Skin of body (tissue), 2 donors: ENCODE results near the gene TTLL8. TPM values are rescaled to one million over a fixed set of nuclear protein-coding genes. Genes with fewer than 3 reads are reported as not detected.

Experiments
- DNase-seq: peaks from one replicate; lab custom pipeline; 2025; lab: John Stamatoyannopoulos, UW
- total RNA-seq: library from RNA; depleted of rRNA; stranded (reverse); fragments of >200 nt; gene quantifications from one replicate; pipeline ENCODE4 v1.2.3, GENCODE V29; 2014

TTLL8 gene
- total RNA-seq, 1 donor from 2014 or later = not detected

GRCh38 chr22:50083462-50084079 lies 25.5 kb upstream of the TTLL8 start:
- no peak for DNase-seq

DNA sequence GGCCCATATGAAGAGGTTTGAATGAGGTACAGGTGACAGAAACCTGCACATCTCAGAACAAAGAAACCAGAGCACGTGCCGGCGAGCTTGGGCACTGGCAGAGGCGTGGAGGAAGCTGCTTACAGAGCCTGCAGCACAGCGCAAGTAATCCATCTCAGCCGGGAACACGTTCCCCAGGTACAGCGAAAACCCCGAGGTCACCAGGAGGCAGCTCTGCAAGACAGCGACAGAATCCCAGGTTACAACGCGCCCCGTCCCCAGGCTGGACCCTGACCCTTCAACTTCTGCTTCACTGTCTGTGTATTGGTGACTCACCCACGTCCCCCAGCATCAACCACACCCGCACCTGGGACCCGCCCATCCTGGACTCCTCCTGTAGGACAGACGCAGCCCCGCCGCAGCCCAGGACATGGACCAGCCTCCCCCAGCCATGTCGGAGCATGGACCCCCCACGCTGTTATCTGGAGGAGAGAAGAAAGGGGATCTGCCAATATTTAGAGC lies 24.9 kb upstream of the TTLL8 start:
- no peak for DNase-seq

GRCh38 chr22:50082197-50082715 lies 24.2 kb upstream of the TTLL8 start:
- no peak for DNase-seq

DNA sequence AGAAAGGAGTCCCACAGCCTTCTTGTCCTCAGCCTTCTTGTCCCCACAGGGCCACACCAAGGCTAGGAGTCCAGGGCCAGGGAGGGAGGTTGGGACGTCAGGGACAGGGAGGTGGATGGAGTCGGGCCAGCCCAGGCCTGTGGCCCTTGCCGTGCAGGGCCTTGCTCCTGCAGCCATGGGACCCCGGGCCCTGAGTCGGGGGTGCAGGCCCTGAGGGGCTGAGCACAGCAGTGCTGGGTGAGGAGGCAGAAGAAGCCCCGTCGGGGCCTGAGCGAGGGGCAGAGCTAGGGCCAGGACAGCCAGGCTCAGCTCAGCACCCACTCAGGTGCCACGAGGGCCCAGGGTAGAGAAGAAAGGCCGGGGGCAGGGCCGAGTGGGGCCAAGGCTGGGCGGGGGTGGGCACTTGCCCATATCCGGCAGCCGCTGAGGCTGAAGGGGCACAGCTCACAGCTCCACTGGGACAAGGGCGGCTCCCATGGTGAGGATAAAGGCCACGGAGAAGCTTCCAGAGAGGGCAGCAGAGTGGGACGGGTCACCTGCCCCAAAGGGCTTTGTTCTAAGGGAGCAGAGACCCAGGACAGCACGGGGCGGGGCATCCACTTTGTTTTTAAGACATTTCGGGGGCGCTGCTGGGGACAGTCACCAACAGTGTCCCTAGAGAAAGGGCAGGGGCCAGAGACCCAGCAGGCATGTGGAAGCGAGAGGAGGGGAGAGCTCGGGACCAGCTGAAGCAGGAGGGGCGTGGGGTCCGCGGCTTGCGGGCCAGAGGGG lies 23.5 kb upstream of the TTLL8 start:
- DNase-seq = no peak

GRCh38 chr22:50080077-50080465 lies 22.0 kb upstream of the TTLL8 start:
- no peak for DNase-seq

DNA sequence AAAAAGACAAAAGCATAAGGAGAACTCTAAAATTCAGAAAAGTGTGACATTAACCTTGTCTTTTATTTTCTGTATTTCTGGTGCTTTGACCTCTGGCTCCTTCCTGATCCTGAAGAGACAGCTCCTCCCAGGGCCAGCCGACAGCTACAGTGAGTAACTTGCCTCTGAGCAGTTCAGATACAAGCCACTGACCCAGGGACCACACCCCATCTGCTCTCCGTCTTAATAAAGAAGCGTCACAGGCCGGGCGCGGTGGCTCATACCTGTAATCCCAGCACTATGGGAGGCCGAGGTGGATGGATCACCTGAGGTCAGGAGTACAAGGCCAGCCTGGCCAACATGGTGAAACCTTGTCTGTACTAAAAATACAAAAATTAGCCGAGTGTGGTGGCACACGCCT lies 20.7 kb upstream of the TTLL8 start:
- no peak for DNase-seq

GRCh38 chr22:50078246-50078645 lies 20.1 kb upstream of the TTLL8 start:
- DNase-seq = no peak

GRCh38 chr22:50076646-50077535 lies 18.8 kb upstream of the TTLL8 start:
- DNase-seq = no peak

GRCh38 chr22:50074551-50075530 lies 16.7 kb upstream of the TTLL8 start:
- DNase-seq = no peak

GRCh38 chr22:50074056-50074455 lies 16.0 kb upstream of the TTLL8 start:
- DNase-seq = no peak

GRCh38 chr22:50072714-50073538 lies 14.8 kb upstream of the TTLL8 start:
- DNase-seq = no peak

GRCh38 chr22:50072167-50072555 lies 14.1 kb upstream of the TTLL8 start:
- no peak for DNase-seq

DNA sequence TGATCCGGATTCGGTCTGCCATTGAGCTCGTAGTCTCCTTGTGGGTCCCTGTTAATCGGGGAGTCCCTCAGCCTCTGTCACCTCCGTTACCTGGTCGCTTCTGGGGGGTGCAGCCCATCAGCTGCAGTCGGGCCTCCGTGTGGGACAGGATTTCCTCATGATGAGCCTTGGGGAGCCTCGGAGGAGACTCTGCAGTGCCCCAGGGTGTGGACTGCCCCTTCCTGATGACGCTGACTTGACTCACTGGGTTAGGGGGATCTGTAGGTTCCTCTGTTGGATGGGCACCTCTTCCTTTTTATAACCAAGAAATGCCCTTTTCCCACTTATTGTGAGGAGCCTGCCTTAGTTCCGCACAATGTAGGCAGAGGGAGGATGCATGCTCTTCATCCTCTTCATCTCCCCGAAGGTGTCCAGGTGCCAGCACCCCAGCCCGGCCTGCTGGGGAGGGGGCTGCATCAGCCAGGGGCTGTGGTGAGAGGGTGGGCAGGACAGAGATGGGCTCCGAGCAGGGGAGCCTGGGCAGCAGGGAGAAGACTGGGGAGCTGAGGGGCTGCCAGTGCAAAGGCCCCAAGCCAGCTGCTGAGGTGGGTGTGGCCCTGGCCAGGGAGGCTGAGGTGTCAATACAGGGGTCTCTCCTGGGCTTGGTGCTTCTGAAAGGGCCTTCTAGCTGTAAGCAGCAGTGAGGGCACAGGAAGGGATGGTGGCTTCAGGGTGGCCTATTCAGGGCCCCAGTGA lies 13.5 kb upstream of the TTLL8 start:
- no peak for DNase-seq

GRCh38 chr22:50070366-50070765 lies 12.3 kb upstream of the TTLL8 start:
- DNase-seq = no peak

DNA sequence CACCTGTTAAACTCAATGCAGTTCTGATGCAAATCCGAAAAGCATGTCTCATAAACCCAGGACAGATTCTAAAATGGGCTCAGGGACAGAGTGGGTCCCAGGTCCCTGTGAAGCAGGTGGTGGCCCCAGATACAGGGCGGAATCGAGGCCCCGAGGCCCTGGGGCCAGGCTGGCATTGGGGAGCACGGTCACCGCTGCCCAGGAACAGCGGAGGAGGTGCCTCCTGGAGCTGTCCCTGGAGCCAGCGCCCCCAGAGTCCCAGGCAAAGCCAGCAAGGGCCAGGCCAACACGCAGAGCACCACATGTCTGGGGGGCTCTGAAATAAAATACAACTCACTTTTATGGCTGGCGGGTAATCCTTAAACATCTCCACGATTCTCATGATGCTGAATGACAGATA lies 10.0 kb upstream of the TTLL8 start:
- DNase-seq = no peak

DNA sequence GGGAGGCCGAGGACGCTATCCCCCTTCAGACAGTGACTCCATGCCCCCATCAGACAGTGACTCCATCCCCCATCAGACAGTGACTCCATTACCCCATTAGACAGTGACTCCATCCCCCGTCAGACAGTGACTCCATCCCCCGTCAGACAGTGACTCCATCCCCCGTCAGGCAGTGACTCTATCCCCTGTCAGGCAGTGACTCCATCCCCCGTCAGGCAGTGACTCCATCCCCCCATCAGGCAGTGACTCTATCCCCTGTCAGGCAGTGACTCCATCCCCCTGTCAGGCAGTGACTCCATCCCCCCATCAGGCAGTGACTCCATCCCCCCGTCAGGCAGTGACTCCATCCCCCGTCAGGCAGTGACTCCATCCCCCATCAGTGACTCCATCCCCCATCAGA lies 9.1 kb upstream of the TTLL8 start:
- DNase-seq = no peak

GRCh38 chr22:50064453-50064852 lies 6.4 kb upstream of the TTLL8 start:
- no peak for DNase-seq

DNA sequence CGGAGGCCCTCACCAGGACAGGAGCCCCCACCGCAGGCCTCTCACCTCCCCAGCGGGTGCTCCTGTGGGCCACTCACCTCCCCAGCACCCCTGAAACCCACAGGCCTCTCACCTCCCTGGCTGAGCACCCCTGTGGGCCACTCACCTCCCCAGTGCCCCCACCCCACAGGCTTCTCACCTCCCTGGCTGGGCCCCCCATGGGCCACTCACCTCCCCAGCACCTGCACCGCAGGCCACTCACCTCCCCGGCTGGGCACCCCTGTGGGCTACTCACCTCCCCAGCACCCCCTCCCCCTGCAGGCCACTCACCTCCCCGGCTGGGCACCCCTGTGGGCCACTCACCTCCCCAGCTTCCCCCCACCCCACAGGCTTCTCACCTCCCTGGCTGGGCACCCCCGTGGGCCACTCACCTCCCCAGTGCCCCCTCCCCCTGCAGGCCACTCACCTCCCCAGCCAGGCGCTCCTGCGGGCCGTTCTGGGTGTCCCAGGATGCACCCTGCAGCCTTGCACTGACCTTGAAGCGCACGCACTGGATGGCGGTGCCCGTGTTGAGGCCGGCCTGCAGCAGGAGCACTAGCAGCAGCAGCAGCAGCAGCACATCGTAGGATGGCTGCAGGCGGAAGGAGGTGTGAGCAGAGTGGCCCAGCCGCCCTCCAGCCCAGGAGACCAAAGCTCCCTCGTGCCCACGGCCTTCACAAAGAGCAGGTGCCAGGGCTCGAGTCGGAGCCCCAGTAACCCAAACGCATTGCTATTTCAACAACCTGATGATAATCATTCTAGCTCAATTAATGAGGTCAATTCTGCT lies 5.7 kb upstream of the TTLL8 start:
- DNase-seq = no peak
